ENCODE measurements around the gene ZNF784.

- TF ChIP-seq CTCF (IDR thresholded peaks at IDR 0.05) (no peak), POLR2A (IDR thresholded peaks at IDR 0.05) (no peak), EP300 (IDR thresholded peaks at IDR 0.05) (no peak)
These were observed 47.6 kb downstream of the ZNF784 start for GRCh38 chr19:55576746-55577145.
